Measurements from ENCODE around the gene KRTAP3-1.
"Not testable (repeated sequence)": the region's sequence is repeated elsewhere in the genome, so short reads cannot be mapped to it uniquely, and the experiment has no call there.

GRCh38 chr17:41040783-41041571, 32.0 kb upstream of the KRTAP3-1 start, which contains the start of gene KRTAP1-1:
- not testable (repeated sequence) for TF ChIP-seq CTCF, POLR2A (IDR thresholded peaks at IDR 0.05)
